ENCODE data around the gene LYPD5.

DNA sequence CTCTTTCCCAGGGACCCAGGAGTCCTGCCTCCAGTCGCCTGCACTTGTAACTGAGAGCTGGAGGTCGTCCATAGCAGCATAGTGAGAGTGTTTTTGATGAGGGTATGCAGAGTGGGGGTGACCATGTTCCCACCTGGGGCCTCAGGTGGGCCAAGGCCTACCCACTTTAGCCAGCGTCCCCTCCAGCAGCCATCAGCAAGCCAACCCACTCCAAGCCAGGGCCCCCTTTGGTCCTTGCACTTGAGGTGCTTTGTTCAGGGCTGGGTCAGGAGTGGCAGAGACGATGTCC, 35.5 kb downstream of the LYPD5 start:
- TF ChIP-seq MAFK (conservative IDR thresholded peaks at IDR 0.05 in 1 of 2, IDR thresholded peaks at IDR 0.05 in 1 of 2; ENCODE audit: low read length in 2 of 2) (no peak), ZC3H13 (CRISPR knock-in tag; IDR thresholded peaks at IDR 0.05) (no peak), ZNF230 (CRISPR knock-in tag; IDR thresholded peaks at IDR 0.05) (no peak), CTCF (CRISPR knock-in tag; IDR thresholded peaks at IDR 0.05) (no peak), ZNF501 (CRISPR knock-in tag; IDR thresholded peaks at IDR 0.05) (no peak), ZBTB7A (CRISPR knock-in tag; IDR thresholded peaks at IDR 0.05) (no peak), ZNF773 (CRISPR knock-in tag; IDR thresholded peaks at IDR 0.05; ENCODE audit: borderline replicate concordance) (no peak), POLR2A (IDR thresholded peaks at IDR 0.05; ENCODE audit: insufficient read depth in 1 of 2, low read depth in 2 of 2, low read length in 2 of 2) (no peak), ZNF513 (CRISPR knock-in tag; conservative IDR thresholded peaks at IDR 0.05) (no peak), TCF7L2 (IDR thresholded peaks at IDR 0.05; ENCODE audit: low read depth, low read length) (no peak), HMG20A (CRISPR knock-in tag; IDR thresholded peaks at IDR 0.05; ENCODE audit: borderline replicate concordance) (no peak), KLF6 (CRISPR knock-in tag; IDR thresholded peaks at IDR 0.05) (no peak), TAF15 (IDR thresholded peaks at IDR 0.05; ENCODE audit: low read depth, low read length, poor library complexity, severe bottlenecking) (no peak), JUN (CRISPR knock-in tag; IDR thresholded peaks at IDR 0.05) (no peak)

Measured in HepG2 (cell line).